Right ventricle myocardium superior (tissue), 1 donor: ENCODE results near the gene COL25A1. TPM values are rescaled to one million over a fixed set of nuclear protein-coding genes. Genes with fewer than 3 reads are reported as not detected.

Experiments
- ATAC-seq: fragments of 200-7000 bp; cut with Tn5 transposase; one replicate; pipeline ENCODE4 v1.9.1; 2020; ENCODE audit warnings: mild to moderate bottlenecking; ENCODE audit not compliant: poor library complexity
- DNase-seq: peaks from one replicate; pipeline ENCODE4 v3.0.0-alpha.2; 2020
- intact Hi-C: fragments of 100-400 bp; cut with DNase I; formaldehyde crosslinking; loops from one replicate; pipeline ENCODE4 v1.11.2; 2022
- total RNA-seq: library from RNA; stranded (reverse); fragmentation: NEBNext Ultra II Directional; extraction: Animal tissue kit (Norgen Biotek cat#: 25700); gene quantifications from one replicate; pipeline ENCODE4 v1.2.1, GENCODE V29; 2021
- donor health status: DM: no; HTN: yes; CAD: no; lungs with severe emphysema.

Gene COL25A1
- total RNA-seq, 1 donor from 2014 or later: 0.24 TPM

GRCh38 chr4:108787724-108788123, 514.7 kb downstream of the COL25A1 start:
- intact Hi-C loops: no loop called here
- no peak for DNase-seq
- no peak for ATAC-seq

GRCh38 chr4:108787106-108787505, 515.4 kb downstream of the COL25A1 start:
- no peak for ATAC-seq
- no peak for DNase-seq
- intact Hi-C loops: no loop called here

DNA sequence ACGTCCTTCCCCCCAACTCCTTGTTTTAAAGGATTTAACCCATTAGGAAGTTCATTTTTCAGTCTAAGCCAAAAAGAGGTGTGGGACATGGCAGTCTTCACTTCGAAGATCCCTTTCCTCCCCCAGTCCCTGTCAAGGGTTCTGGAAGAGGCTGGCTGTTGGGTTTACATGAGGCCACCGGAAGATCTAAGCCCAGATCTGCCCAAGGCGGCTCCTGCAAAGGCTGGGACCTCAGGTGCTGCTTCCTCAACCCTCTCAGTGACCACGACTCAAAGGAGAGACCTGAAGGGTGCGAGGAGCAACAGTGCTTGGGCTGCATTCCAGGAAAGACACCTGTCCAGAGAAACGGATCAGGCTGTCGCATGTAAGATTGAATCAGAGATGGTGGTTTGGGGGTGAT, 516.1 kb downstream of the COL25A1 start:
- ATAC-seq (no peak), DNase-seq (no peak)
- intact Hi-C loops: no loop called here

- intact Hi-C loops: no loop called here
- DNase-seq: no peak
- ATAC-seq: no peak
Observed at GRCh38 chr4:108783665-108784463, 518.6 kb downstream of the COL25A1 start.

DNA sequence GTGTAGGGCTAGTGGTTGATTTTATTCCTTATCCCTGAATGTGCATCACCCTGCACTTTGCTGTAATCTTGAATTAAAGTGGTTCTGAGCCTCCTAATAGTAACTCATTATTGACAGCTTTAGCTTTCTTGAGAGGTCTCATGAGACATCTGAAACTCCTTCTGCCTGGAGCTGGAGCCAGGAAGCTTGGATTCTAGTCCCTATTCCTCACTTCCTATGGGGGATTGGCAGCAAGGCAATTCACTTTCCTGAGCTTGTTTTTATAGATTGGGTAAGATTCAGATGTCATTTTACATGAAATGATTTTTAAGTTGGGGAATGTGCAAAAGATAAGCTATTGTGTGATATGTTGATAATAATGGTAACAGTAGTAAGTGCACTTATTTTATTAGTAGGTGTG, 522.5 kb downstream of the COL25A1 start:
- ATAC-seq (no peak), DNase-seq (no peak)
- intact Hi-C loops: no loop called here

DNA sequence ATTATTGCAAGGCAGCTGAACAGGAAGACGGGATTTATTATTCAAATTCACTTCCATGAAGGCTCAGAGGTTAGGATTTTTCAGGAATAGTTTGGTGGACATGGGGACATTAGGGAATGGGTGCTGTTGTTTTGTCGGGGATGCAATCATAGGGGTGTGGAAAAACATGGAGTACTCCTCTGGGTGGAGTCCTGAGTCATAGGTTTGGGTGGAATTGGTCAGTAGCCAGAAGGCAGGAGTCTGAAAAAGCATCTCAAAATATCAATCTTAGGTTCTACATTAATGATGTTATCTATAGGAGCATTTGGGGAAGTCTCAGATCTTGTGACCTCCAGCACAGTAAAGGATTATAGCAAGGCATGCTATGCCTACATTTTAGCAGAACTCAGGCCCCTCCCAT, 525.1 kb downstream of the COL25A1 start:
- intact Hi-C loops: no loop called here
- DNase-seq (no peak), ATAC-seq (no peak)

- intact Hi-C loops: no loop called here
- DNase-seq: no peak
Observed at GRCh38 chr4:108775921-108776320, 526.5 kb downstream of the COL25A1 start.

DNA sequence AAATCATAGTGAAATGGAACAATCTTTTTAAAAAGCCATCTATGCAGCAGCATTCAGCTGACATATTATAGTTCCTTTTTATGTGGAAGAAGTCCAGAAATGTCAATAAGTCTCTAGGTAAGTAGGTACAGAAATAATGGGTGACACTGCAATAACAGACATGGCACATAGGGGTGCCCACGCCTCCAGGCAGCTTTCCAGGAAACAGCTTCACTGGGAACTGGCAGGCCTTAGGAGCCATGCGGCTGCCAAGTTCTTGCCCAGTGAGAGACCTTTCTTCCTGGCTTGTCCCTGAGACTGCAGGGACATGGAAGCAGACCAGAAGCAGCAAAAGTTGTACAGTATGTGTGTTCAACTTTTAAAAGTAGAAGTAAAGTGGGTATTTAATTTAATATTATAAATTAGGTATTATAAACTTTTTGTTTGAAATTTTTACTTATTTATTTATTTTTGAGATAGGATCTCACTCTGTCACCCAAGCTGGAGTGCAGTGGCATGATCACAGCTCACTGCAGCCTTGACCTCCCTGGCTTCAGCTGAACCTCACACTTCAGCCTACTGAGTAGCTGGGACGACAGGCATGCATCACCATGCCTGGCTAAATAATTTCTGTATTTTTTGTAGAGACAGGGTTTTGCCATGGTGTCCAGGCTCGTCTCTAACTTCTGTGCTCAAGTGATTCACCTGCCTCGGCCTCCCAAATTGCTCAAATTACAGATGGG, 527.5 kb downstream of the COL25A1 start:
- intact Hi-C loops: no loop called here
- peak; percentile 96 for ATAC-seq
- peak; percentile 79 for DNase-seq

More at GRCh38 chr4:108775921-108776320, 526.5 kb downstream of the COL25A1 start:
- ATAC-seq: no peak

GRCh38 chr4:108772402-108772801, 530.1 kb downstream of the COL25A1 start:
- DNase-seq (peak; percentile 53), ATAC-seq (peak; percentile 59)
- intact Hi-C loops: no loop called here

GRCh38 chr4:108766058-108766457, 536.4 kb downstream of the COL25A1 start:
- intact Hi-C loops: no loop called here
- ATAC-seq: no peak
- DNase-seq: no peak

DNA sequence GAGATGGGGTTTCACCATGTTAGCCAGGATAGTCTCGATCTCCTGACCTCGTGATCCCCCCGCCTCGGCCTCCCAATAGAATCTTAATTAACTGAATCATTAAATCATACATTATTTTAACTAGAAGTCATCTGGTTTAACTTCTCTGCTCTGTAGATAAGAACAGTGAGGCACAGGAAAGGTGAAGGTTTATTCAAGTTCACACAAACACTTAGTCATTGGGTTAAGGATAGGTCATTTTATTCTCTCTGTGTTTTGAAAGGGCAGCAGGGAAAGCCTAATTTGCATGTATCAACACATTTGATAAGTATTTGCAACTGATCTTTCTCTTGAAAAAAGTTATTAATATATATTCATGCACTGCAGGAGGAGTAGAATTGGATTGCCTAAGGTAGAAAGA, 538.5 kb downstream of the COL25A1 start:
- intact Hi-C loops: no loop called here
- DNase-seq (no peak), ATAC-seq (no peak)

DNA sequence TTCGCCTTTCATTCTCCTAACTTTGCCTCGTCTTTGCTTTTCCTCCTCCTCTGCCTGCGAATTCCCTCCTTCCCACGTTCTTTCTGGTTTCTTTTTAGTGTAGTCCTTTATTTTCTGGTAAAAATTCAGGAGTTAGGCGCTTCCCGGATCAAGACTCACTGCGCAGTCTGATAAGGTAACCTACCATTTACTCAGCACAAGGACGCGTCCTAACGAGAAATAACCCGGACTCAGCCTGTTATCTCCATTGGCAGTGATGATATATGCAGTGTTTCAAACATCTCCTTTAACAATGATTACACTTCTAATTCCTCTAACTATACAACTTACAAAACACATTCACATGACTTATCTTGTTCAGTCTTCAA, 539.2 kb downstream of the COL25A1 start:
- ATAC-seq (peak; percentile 28), DNase-seq (no peak)
- intact Hi-C loops: no loop called here

DNA sequence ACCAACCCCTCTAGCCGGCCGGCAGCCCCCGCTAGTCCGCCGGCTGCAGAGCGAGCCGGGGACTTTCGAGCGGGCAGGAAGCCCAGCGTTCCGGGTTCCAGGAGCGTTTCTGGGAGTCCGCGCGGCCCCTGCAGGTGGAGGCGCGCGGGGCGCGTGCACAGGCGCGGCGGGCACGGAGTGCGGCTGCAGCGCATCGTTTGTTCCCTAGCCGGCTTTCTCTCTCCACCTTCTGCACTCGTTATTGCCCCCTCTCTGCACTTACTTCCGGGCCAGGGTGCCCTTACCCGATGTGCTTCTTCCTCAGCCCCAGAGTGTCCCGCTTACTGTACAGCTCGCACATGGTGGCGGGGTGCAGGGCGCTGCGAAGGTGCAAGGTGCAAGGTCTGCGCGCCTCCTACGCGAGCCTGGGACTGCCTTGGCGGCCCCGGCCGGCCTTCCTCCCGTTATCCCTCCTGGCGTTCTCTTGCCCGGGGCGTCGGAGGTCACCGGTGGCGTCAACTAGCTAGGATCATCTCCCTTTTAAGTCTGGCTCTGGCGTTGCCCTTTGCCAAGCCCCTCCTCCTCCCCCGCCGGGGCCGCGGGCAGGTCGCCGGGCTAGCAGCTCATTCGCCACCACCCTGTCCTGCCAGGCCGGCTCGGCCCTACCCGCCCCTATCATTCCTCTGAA, 539.8 kb downstream of the COL25A1 start, which contains the start of gene ETNPPL:
ETNPPL (minus strand) TSS at position 495 of the 667 bp plus-strand sequence; CDS start at position 340, 155 bp downstream.
- peak; percentile 55 for DNase-seq
- intact Hi-C loops: no loop called here
- peak; percentile 86 for ATAC-seq

Other genes with a start within 250 kb of the COL25A1 start
- gene SEC24B, start 131.2 kb upstream of the COL25A1 start, total RNA-seq: 24.1 TPM